ENCODE results near the gene CNOT11. TPM values are rescaled to one million over a fixed set of nuclear protein-coding genes. Genes with fewer than 3 reads are reported as not detected.
"Not testable (repeated sequence)": the region's sequence is repeated elsewhere in the genome, so short reads cannot be mapped to it uniquely, and the experiment has no call there.

CNOT11 gene
- total and polyA plus RNA-seq, 2 of the 4 experiments (the other 2 are of a cell fraction), result 36.4 to 55.8 TPM

GRCh38 chr2:101248756-101249155 lies 3.9 kb upstream of the CNOT11 start:
- H3K18ac ChIP-seq (ENCODE audit: low read depth, low read length); H4K91ac ChIP-seq (ENCODE audit: insufficient read depth, low read depth, low read length); H3K4me2 ChIP-seq (ENCODE audit: low read depth, low read length); intact Hi-C loops (cut with micrococcal nuclease); H3K4ac ChIP-seq (ENCODE audit: low read depth, low read length); H3K4me1 ChIP-seq (ENCODE audit: control insufficient read depth, insufficient read depth, low read length); H3K23ac ChIP-seq (ENCODE audit: low read depth, low read length); H2BK15ac ChIP-seq (ENCODE audit: low read depth, low read length); BruUV-seq (replicated peaks); H4K5ac ChIP-seq (ENCODE audit: low read depth, low read length); H3K56ac ChIP-seq (ENCODE audit: extremely low read depth, insufficient read depth, low read length); DNase-seq; H2AFZ ChIP-seq (replicated peaks; ENCODE audit: low read length, poor library complexity); ATAC-seq (ENCODE audit: low read depth); H3K9me3 ChIP-seq (ENCODE audit: control insufficient read depth, insufficient read depth, low read length); H3K27ac ChIP-seq (ENCODE audit: insufficient read depth, low read length); H2BK20ac ChIP-seq (ENCODE audit: low read depth, low read length); H3K9ac ChIP-seq (ENCODE audit: low read depth, low read length); H2AK5ac ChIP-seq (ENCODE audit: low read depth, low read length); CTCF ChIA-PET; H3K9me1 ChIP-seq (ENCODE audit: insufficient read depth, low read length); POLR2A ChIA-PET (ENCODE audit: unreplicated experiment); H2BK120ac ChIP-seq (ENCODE audit: low read depth, low read length); H4K8ac ChIP-seq (ENCODE audit: low read depth in 2 of 2, low read length in 2 of 2); H3K14ac ChIP-seq (replicated peaks; ENCODE audit: low read depth, low read length); H3K36me3 ChIP-seq (ENCODE audit: control insufficient read depth, insufficient read depth, low read length); H3K27me3 ChIP-seq (ENCODE audit: control insufficient read depth, insufficient read depth, low read length); H2BK5ac ChIP-seq (ENCODE audit: low read depth, low read length, poor library complexity, severe bottlenecking); in situ Hi-C loops (cut with MboI; ENCODE audit: low sequenced_read_pairs); H2AK9ac ChIP-seq (replicated peaks; ENCODE audit: low read depth, low read length, poor library complexity); H3K79me1 ChIP-seq (ENCODE audit: low read depth in 1 of 2, low read length in 2 of 2); H3K4me3 ChIP-seq (ENCODE audit: insufficient read depth, low read depth, low read length); H4K20me1 ChIP-seq (ENCODE audit: insufficient read depth, low read length); dilution Hi-C loops (cut with HindIII; ENCODE audit: low sequenced_read_pairs, unreplicated experiment): not testable (repeated sequence)
- WGBS, 2 experiments (ENCODE audit: extremely low coverage in 2 of 2, insufficient read length in 1 of 2), result 73% methylated on average over 2 of the region's 5 CpGs; no CpG with 5 or more reads in 1 of the 2 experiments
